SJSA1 (cell line): Measurements from ENCODE around the gene ATXN2. TPM values are rescaled to one million over a fixed set of nuclear protein-coding genes. Genes with fewer than 3 reads are reported as not detected.

Source experiments
- DNase-seq, 2 experiments: peaks; one replicate each; pipeline ENCODE4 v3.0.0-alpha.2; 2015 to 2020; ENCODE audit warnings: low spot score in 2 of 2, low read depth in 1 of 2
- H3K27ac ChIP-seq: fragments of 250-450 bp; sonication (Bioruptor Pico); 2 replicates; pipeline ENCODE4 v1.5.1; 2020; ENCODE audit warnings: mild to moderate bottlenecking, moderate library complexity
- H3K27me3 ChIP-seq: fragments of 250-450 bp; sonication (Bioruptor Pico); replicated peaks from 2 replicates; pipeline ENCODE4 v1.5.1; 2020; ENCODE audit warnings: mild to moderate bottlenecking, moderate library complexity
- H3K36me3 ChIP-seq: fragments of 250-450 bp; sonication (Bioruptor Pico); 2 replicates; pipeline ENCODE4 v1.5.1; 2020; ENCODE audit warnings: mild to moderate bottlenecking
- H3K4me1 ChIP-seq: fragments of 250-450 bp; sonication (Bioruptor Pico); replicated peaks from 2 replicates; pipeline ENCODE4 v1.6.1; 2021; ENCODE audit warnings: mild to moderate bottlenecking
- H3K4me3 ChIP-seq: fragments of 250-450 bp; sonication (Bioruptor Pico); 2 replicates; pipeline ENCODE4 v1.5.1; 2020; ENCODE audit warnings: mild to moderate bottlenecking
- H3K9me3 ChIP-seq: fragments of 250-450 bp; sonication (Bioruptor Pico); replicated peaks from 2 replicates; pipeline ENCODE4 v1.5.1; 2020; ENCODE audit warnings: mild to moderate bottlenecking
- total RNA-seq: library from RNA; depleted of rRNA; stranded (reverse); fragments of >200 nt; shearing (Covaris generic); gene quantifications from 2 replicates; pipeline ENCODE4 v1.2.3, GENCODE V29; 2014

The ATXN2 gene
- total RNA-seq, 1 experiment from 2014 or later = 13.6 TPM

- H3K4me3 ChIP-seq = no peak overlapping the region
- no peaks in the 10 kb centered on the region; the same call in 1 of the 2 replicates for H3K4me1 ChIP-seq
- no peaks in the 10 kb centered on the region for H3K27me3 ChIP-seq
- H3K36me3 ChIP-seq = peaks cover 79% of the 10 kb centered on the region
- DNase-seq = no peak
- H3K27ac ChIP-seq = no peak overlapping the region
- no peaks in the 10 kb centered on the region for H3K9me3 ChIP-seq
These were observed 154.7 kb downstream of the ATXN2 start for GRCh38 chr12:111444314-111444924.

GRCh38 chr12:111443586-111443985 lies 155.5 kb downstream of the ATXN2 start:
- peaks cover 5% of the 10 kb centered on the region for H3K4me1 ChIP-seq
- no peaks in the 10 kb centered on the region for H3K9me3 ChIP-seq
- no peaks in the 10 kb centered on the region for H3K27me3 ChIP-seq
- peaks cover 79% of the 10 kb centered on the region for H3K36me3 ChIP-seq
- H3K27ac ChIP-seq = no peak overlapping the region
- H3K4me3 ChIP-seq = no peak overlapping the region
- DNase-seq = no peak

- H3K36me3 ChIP-seq = peaks cover 74% of the 10 kb centered on the region
- peaks cover 10% of the 10 kb centered on the region for H3K4me1 ChIP-seq
These were observed 156.0 kb downstream of the ATXN2 start for GRCh38 chr12:111443086-111443485.

GRCh38 chr12:111442301-111443045 lies 156.6 kb downstream of the ATXN2 start:
- DNase-seq = no peak
- no peak overlapping the region for H3K27ac ChIP-seq
- H3K27me3 ChIP-seq = no peaks in the 10 kb centered on the region
- H3K4me3 ChIP-seq = no peak overlapping the region
- peaks cover 71% of the 10 kb centered on the region for H3K36me3 ChIP-seq
- H3K9me3 ChIP-seq = no peaks in the 10 kb centered on the region
- peaks cover 16% of the 10 kb centered on the region for H3K4me1 ChIP-seq

More at GRCh38 chr12:111443086-111443485, 156.0 kb downstream of the ATXN2 start:
- H3K9me3 ChIP-seq = no peaks in the 10 kb centered on the region
- DNase-seq = no peak
- no peak overlapping the region for H3K4me3 ChIP-seq
- H3K27me3 ChIP-seq = no peaks in the 10 kb centered on the region
- H3K27ac ChIP-seq = no peak overlapping the region

GRCh38 chr12:111441107-111441928 lies 157.8 kb downstream of the ATXN2 start:
- Histone ChIP-seq H3K27me3 (no peaks in the 10 kb centered on the region), H3K36me3 (peaks cover 61% of the 10 kb centered on the region), H3K4me3 (no peak overlapping the region), H3K4me1 (peaks cover 17% of the 10 kb centered on the region), H3K27ac (no peak overlapping the region), H3K9me3 (no peaks in the 10 kb centered on the region)
- no peak for DNase-seq

- DNase-seq = no peak
- Histone ChIP-seq H3K4me1 (peaks cover 22% of the 10 kb centered on the region), H3K27ac (no peak overlapping the region), H3K36me3 (peaks cover 54% of the 10 kb centered on the region), H3K27me3 (no peaks in the 10 kb centered on the region), H3K4me3 (no peak overlapping the region), H3K9me3 (no peaks in the 10 kb centered on the region)
These were observed 158.5 kb downstream of the ATXN2 start for GRCh38 chr12:111440631-111441030.

- H3K27ac ChIP-seq = no peak overlapping the region
- DNase-seq = no peak
- no peaks in the 10 kb centered on the region for H3K27me3 ChIP-seq
- H3K4me3 ChIP-seq = no peak overlapping the region
- H3K9me3 ChIP-seq = no peaks in the 10 kb centered on the region
- H3K36me3 ChIP-seq = peaks cover 54% of the 10 kb centered on the region
- H3K4me1 ChIP-seq = peaks cover 27% of the 10 kb centered on the region
These were observed 159.0 kb downstream of the ATXN2 start for GRCh38 chr12:111440152-111440551.

GRCh38 chr12:111439657-111440151 lies 159.4 kb downstream of the ATXN2 start:
- no peaks in the 10 kb centered on the region for H3K9me3 ChIP-seq
- H3K27ac ChIP-seq = no peak overlapping the region
- no peaks in the 10 kb centered on the region for H3K27me3 ChIP-seq
- no peak for DNase-seq
- peaks cover 31% of the 10 kb centered on the region for H3K4me1 ChIP-seq
- no peak overlapping the region for H3K4me3 ChIP-seq
- H3K36me3 ChIP-seq = peaks cover 51% of the 10 kb centered on the region

- no peak overlapping the region for H3K27ac ChIP-seq
- H3K27me3 ChIP-seq = no peaks in the 10 kb centered on the region
- no peak overlapping the region for H3K4me3 ChIP-seq
- H3K4me1 ChIP-seq = peaks cover 43% of the 10 kb centered on the region
- H3K9me3 ChIP-seq = no peaks in the 10 kb centered on the region
- peak; percentile 26 to 67 for DNase-seq
- peaks cover 43% of the 10 kb centered on the region for H3K36me3 ChIP-seq
These were observed 160.6 kb downstream of the ATXN2 start for GRCh38 chr12:111438481-111438880.

- Histone ChIP-seq H3K36me3 (peaks cover 40% of the 10 kb centered on the region), H3K4me3 (no peak overlapping the region), H3K9me3 (no peaks in the 10 kb centered on the region), H3K27ac (no peak overlapping the region), H3K27me3 (no peaks in the 10 kb centered on the region), H3K4me1 (peaks cover 46% of the 10 kb centered on the region)
- no peak for DNase-seq
These were observed 161.2 kb downstream of the ATXN2 start for GRCh38 chr12:111437816-111438454.

- Histone ChIP-seq H3K4me1 (peaks cover 55% of the 10 kb centered on the region), H3K27ac (no peak overlapping the region)
These were observed 162.3 kb downstream of the ATXN2 start for GRCh38 chr12:111436811-111437210.

GRCh38 chr12:111436266-111436665 lies 162.8 kb downstream of the ATXN2 start:
- peaks cover 59% of the 10 kb centered on the region for H3K4me1 ChIP-seq

More at GRCh38 chr12:111436811-111437210, 162.3 kb downstream of the ATXN2 start:
- H3K9me3 ChIP-seq = no peaks in the 10 kb centered on the region
- no peak for DNase-seq
- no peak overlapping the region for H3K4me3 ChIP-seq
- peaks cover 35% of the 10 kb centered on the region for H3K36me3 ChIP-seq
- H3K27me3 ChIP-seq = no peaks in the 10 kb centered on the region

GRCh38 chr12:111435661-111436201 lies 163.4 kb downstream of the ATXN2 start:
- Histone ChIP-seq H3K9me3 (no peaks in the 10 kb centered on the region), H3K27me3 (no peaks in the 10 kb centered on the region), H3K4me3 (no peak overlapping the region), H3K36me3 (peaks cover 30% of the 10 kb centered on the region), H3K27ac (no peak overlapping the region), H3K4me1 (peaks cover 64% of the 10 kb centered on the region)
- no peak for DNase-seq

More at GRCh38 chr12:111436266-111436665, 162.8 kb downstream of the ATXN2 start:
- Histone ChIP-seq H3K27ac (no peak overlapping the region), H3K27me3 (no peaks in the 10 kb centered on the region), H3K4me3 (no peak overlapping the region), H3K36me3 (peaks cover 30% of the 10 kb centered on the region), H3K9me3 (no peaks in the 10 kb centered on the region)
- no peak for DNase-seq
